Transverse colon (tissue), 4 donors: ENCODE measurements around the gene HYAL3.

ENCODE experiments used
- CTCF ChIP-seq, 5 experiments: fragments of 200-600 bp in 3 of 5; fragments of 450-650 bp in 2 of 5; sonication (generic) in 3 of 5; IDR thresholded peaks; 1 replicate in 2 of 5; 2 replicates in 3 of 5; pipeline ENCODE4 v1.5.1; 2016 to 2017; ENCODE audit warnings: antibody characterized with exemption in 5 of 5, inconsistent platforms in 3 of 5, mild to moderate bottlenecking in 2 of 5, moderate library complexity in 1 of 5
- POLR2A ChIP-seq: fragments of 450-650 bp; IDR thresholded peaks from one replicate; pipeline ENCODE4 v1.6.1; 2016; ENCODE audit warnings: antibody characterized with exemption, mild to moderate bottlenecking, moderate library complexity
- POLR2AphosphoS5 ChIP-seq, 3 donors: sonication (generic); formaldehyde crosslinking; IDR thresholded peaks; one replicate each; pipeline ENCODE4 v1.6.1; 2016; ENCODE audit warnings: antibody characterized with exemption in 3 of 3

- TF ChIP-seq CTCF (IDR thresholded peaks at IDR 0.05), result peak in 1 of 5 experiments; percentile 26
- no peak for TF ChIP-seq POLR2AphosphoS5 (IDR thresholded peaks at IDR 0.05)
- TF ChIP-seq POLR2A, result no peak
These were observed 37.4 kb upstream of the HYAL3 start for GRCh38 chr3:50336452-50337174.
